ENCODE results near the gene RETREG3.

RETREG3 gene

GRCh38 chr17:42612013-42612412, 2.8 kb upstream of the RETREG3 start:
- DNase-seq, result no peak

DNA sequence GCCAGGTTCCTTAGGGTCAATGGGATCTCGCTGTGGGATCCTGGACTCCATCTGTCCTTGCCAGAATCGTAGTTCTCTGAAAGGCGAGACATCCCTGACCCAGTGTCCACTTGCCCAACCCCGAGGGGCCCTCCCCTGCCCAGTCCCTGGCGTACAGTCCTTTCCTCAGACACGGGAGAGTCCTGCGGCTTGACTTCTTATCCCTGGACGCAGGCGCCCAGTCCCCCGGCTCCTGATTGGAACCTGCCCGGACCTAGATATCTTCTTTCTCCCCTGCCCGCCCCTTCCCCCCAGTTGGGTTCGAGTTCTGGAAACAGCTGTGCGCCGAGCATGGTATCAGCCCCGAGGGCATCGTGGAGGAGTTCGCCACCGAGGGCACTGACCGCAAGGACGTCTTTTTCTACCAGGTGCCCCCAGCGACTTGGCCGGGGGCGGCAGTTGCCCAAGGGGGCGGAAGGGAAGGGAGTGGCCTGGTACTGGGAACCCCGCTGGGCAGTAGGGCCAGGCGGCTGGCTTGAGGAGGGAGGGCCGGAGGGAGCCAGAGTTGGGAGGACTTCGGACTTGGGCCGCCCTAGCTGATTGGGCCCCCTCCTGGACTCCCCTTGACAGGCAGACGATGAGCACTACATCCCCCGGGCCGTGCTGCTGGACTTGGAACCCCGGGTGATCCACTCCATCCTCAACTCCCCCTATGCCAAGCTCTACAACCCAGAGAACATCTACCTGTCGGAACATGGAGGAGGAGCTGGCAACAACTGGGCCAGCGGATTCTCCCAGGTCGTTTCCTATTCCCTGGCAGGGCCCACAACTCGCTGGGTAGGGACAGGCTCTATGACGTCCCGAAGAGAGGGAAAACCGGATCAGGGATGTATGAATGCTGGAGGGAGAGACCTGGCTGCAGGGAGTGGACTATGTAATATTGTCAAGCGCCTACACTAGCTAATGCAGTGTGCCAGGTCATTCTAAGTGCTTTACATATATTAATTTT, 934 bp upstream of the RETREG3 start:
- peak; percentile 5 for DNase-seq

DNA sequence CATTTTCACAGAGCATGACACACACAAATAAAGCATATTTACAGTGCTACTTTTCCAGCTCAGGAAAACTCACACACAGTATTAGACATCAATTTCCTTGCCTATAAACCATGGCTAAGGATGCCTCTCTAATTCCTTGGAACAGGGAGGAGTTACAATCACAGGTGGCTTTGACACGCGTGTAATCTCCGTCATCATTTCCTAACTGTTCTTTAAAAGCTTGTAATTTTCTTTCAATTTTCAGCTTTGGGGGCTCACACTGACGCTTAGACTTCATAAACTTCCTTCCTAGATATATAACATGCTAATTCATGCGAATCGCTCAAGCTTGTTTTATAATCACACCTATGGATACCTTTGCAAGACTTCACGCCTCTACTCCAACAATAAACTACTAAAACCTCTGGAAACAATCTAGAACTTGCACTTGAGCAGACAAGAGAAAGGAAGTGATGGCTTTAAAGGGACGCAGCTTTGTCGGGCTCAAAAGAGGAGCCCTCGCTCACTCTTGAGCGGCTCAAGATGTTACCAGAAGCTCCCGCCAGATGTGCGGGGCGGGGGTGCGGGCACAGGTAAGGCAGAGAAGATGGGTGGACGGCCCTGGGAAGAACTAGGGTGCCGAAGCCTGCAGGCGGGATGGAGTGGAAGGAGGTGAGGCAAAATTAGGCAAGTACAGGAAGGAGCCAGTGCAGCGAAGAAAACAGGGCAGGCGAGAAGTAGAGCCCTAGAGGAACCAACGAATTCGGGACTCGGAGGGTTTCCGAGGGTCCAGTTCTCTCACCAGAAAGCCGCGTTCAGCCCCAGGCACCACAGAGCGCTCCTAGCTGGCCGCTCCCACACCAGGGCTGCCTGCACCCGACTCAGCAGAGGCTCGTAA, 631 bp downstream of the RETREG3 start:
- DNase-seq, result peak; percentile 8

GRCh38 chr17:42607769-42608168, 1.4 kb downstream of the RETREG3 start:
- DNase-seq, result peak; percentile 59

- no peak for DNase-seq
Observed at GRCh38 chr17:42603318-42603717, 5.9 kb downstream of the RETREG3 start.

DNA sequence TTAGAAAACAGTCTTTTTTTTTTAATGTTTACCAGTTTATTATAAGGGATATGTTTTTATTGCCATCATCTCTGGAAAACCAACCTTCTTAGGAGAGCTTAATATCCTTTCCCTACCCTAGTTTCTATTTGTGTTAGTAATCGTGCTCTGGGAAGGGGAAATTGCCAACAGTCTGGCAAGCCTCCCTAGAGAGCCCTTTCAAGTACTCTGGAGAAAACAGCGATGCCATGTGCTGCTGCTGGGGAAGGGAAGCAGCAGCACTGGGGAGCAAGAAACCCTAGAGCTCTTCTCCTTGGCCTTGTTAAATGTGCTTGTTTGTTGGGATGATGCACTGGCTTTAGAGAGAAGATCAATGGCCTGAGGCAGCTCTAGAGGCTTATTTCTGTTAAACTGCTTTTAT, 10.3 kb downstream of the RETREG3 start:
- no peak for DNase-seq

DNA sequence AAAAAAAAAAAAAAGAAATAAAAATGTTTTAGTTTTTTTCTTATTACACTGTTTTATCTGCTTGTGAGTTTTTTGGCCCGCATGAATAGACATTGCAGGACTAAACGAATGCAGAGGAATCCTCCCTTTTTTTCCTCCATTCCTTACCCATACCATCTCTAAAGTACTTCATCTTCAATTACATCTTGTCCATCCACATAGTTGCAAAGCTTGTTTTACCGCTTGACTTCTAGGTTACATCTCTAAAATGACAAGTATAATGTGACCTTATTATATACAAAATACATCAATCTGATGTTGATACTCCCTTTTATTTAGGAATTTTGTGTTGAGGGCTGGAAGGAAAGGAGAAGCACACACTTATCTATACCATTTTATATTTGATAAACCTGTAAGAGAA, 12.8 kb downstream of the RETREG3 start:
- no peak for DNase-seq

DNA sequence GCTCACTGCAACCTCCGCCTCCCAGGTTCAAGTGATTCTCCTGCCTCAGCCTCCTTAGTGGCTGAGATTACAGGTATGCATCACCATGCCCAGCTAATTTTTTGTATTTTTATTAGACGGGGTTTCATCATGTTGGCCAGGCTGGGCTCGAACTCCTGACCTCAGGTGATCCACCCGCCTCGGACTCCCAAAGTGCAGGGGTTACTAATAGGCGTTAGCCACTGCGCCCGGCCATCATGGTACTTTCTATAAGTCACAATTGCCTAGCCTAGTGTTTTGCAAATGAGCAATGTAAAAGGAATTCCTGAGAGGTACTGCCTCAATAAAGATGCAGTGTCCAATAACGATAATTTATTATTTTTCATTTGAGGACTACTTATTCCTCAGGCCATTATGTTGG, 17.8 kb downstream of the RETREG3 start:
- DNase-seq, result no peak

DNA sequence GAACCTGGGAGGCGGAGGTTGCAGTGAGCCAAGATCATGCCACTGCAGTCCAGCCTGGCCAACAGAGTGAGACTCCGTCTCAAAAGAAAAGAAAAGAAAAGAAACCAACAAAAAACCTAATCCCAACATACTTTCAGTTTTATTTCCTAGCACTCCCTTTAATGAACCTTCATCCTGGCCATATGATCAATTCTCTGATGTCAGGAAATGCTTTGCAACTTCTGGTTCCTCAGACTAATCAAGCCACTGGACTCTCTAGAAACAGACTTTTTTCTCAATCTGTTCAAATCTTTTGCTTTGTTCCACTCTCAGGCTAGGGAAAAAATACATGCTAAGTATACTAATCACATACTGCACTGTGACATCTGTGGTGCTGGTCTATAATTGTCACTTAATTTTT, 18.3 kb downstream of the RETREG3 start:
- no peak for DNase-seq

DNA sequence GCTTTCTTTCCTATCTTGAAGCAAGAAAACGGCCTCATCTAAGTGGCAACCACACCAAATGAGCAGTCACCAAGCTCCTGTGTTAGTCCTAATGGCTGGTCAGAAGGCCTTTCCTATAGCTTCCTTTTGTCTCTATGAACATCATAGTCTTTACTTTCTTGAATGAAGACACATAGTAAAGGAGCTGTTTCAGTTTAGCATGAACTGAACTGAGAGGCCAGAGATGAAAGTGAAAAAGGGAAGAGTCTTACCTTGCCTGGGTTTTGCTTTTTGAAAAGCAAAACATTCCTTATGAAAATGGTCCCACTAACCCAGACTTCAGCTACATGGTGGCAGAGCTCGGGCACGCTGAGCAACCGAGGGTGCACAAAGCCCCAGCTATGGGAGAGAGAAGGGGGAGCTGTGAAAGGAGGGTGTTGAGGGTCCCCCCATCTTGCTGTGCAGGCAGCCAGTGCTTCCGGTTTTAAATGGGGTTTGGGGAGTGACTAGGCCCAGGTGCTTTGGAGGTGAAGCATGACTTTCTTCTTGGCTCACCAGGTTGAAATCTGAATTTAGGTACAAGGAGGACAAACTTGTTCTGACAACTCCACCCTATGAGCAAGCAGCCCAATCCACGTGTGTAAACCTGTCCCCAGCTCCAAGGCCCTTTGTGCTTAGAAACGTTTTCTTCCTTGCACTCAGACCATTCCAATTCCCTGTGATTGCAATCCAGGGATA, 22.5 kb downstream of the RETREG3 start:
- DNase-seq, result no peak

GRCh38 chr17:42585353-42585752, 23.8 kb downstream of the RETREG3 start:
- DNase-seq, result no peak

DNA sequence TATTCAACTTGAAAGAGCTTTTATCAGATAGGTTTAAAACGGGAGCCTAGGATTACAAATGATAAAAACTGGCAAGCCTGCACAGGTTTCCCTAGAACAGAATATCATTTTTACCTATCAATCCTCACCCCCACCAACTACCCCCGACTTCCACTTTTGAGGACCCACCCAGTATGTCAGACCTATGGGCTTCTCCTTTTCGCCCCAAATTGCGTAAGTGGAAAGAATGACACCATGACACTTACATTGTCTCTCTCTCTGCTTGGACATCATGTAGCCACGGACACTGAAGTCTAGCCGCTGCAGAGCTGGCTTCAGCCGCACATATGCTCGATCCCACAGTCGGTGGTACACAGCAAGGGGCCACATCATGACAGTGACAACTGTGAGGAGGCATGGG, 24.3 kb downstream of the RETREG3 start:
- no peak for DNase-seq

GRCh38 chr17:42581744-42582270, 27.4 kb downstream of the RETREG3 start:
- DNase-seq, result no peak

DNA sequence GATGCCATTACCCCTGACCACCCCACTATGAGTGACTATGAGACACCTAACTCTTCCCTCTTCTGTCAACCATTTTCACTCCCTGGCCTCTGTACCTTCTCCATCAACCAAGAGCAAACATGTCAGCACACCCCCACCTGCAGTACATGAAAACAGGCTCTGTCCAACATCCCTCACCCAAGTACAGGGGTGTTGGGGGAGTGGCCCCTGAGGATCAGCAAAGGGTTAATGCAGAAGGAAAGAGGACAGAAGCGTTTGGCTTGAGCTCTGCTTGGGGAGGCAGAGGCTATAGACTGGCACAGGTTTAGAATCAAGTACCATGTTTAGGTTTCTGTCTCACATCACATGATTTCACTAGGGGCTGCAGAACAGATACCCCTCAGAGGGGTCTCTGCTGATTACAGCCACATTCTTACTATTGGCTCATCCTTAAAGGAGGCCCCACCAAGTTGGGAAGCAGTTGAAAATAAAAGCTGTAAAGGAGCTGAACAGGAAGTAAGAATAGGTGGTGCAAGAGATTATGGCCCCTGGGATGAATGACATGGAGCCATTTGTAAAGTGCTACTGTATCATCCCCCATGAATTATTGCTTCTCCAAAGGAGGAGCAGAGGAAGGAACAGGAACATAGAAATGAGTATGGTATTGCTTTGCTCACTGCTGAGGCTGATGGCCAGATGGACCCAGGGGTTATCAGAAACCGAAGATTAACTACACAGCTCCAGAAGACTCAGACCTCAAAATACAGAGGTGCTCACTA, 29.2 kb downstream of the RETREG3 start:
- no peak for DNase-seq

DNA sequence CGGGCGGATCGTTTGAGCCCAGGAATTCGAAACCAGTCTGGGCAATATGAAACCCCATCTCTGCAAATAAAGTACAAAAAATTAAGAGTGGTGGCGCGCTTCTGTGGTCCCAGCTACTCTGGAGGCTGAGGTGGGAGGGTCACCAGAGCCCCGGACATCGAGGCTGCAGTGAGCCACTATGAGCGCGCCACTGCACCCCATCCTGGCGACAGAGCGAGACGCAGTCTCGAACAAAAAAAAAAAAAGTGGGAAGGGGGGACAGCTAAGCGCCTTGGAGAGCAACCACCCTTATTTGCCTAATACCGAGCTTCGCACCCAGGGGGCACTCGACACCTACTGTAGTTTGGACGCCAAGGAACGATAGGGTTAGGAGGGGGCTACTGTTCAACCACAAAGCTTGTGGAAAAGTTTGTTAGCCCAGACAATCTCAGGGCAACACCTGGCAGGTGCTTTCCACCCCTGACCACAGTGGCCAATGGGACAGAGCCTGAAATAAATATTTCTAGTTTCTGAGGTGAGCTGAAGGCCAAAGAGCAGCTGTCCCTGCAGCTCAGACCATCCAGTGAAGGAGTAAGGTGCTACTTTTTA, 30.8 kb downstream of the RETREG3 start:
- peak; percentile 93 for DNase-seq

DNA sequence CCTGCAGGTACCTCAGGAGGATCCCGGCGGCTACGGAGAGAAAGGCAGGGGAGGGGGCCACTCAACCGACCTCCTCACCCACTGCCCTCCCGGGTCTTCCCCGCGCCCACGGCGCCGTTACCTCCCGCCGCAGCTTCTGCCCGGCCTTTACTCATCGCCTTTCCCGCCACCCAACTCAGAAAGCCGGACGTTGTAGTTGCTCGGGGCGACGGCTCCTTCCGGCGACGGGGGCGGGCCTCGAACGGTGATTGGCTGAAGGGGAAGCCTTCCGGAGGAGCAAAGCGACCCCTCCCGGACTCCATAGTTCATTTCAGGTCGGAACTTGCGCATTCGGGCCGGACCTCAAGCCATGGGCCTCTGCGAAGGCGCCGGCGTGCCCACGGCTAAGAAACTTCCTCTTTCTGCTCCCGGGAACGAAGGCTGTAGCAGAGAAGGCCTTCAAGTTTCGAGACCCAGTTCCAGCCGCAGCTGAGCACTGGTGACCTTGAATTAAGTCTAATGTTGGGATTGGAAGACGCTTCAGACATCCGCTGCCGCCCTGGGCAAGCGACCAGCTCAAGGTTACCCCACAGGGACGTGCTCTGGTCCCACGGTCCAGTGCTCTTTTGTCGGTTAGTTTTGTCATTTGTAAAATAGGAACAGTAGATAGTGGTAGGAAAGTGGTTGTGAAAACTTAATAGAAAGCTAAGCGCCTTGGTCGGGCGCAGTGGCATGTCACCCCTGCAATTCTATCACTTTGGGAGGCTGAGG, 31.5 kb downstream of the RETREG3 start, which contains the start of gene PSMC3IP:
Gene PSMC3IP (minus strand): TSS at position 198 of the 750 bp plus-strand sequence. CDS start 43 bp downstream, at position 155.
- DNase-seq, result peak; percentile 97

DNA sequence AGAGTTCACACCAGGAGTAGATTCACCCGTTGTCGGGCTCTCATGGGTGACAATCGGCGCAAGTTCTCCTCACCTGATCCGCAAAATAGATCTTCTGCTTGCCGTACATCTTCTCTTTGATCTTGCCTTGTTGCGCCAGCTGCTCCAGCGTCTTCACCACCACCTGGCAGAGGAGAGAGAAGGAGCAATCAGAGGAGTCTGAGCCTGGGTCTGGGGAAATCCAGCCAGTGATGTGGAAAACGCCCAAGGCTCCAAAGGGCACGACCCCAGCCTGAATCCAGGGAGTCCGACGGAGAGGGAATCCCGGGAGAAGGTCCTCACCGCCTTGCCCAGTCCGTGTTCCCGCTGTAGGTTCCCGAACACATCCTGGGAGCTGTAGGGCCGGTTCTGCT, 32.0 kb downstream of the RETREG3 start:
- DNase-seq, result no peak

GRCh38 chr17:42574463-42574862, 34.7 kb downstream of the RETREG3 start:
- DNase-seq, result no peak

- DNase-seq, result no peak
Observed at GRCh38 chr17:42573095-42573494, 36.1 kb downstream of the RETREG3 start.

GRCh38 chr17:42571435-42572225, 37.5 kb downstream of the RETREG3 start:
- DNase-seq, result no peak

Measured in eye (tissue), 1 donor.